HG03025 (cell line): Measurements from ENCODE around the gene HES5.
"Not testable (repeated sequence)": the region's sequence is repeated elsewhere in the genome, so short reads cannot be mapped to it uniquely, and the experiment has no call there.

Experiments used
- ATAC-seq: cut with Tn5 transposase; IDR thresholded peaks from one replicate; pipeline ENCODE4 v1.9.1; 2021; ENCODE audit warnings: mild to moderate bottlenecking, moderate library complexity; ENCODE audit not compliant: unreplicated experiment, low FRiP score

The HES5 gene

GRCh38 chr1:2561898-2562895 lies 32.1 kb upstream of the HES5 start:
- no peak for ATAC-seq

GRCh38 chr1:2561446-2561845 lies 31.4 kb upstream of the HES5 start:
- no peak for ATAC-seq

- ATAC-seq: no peak
Observed at GRCh38 chr1:2560299-2561073, 30.4 kb upstream of the HES5 start.

- ATAC-seq: no peak
Observed at GRCh38 chr1:2559509-2560298, 29.6 kb upstream of the HES5 start.

DNA sequence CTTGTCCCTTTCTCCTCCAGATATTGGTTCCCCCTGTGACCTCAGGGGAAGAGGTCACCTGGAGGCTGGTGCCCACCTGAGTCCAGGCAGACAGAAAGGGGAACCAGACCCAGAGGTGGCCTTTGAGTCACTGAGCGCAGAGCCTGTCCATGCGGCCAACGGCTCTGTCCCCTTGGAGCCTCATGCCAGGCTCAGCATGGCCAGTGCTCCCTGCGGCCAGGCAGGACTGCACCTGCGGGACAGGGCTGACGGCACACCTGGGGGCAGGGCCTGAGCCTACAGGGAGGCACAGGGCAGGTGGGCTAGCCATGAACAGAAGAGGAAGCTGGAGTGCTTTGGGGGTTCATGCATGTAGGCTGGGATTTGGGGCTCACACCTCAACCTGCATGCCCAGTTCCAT lies 28.8 kb upstream of the HES5 start:
- no peak for ATAC-seq

DNA sequence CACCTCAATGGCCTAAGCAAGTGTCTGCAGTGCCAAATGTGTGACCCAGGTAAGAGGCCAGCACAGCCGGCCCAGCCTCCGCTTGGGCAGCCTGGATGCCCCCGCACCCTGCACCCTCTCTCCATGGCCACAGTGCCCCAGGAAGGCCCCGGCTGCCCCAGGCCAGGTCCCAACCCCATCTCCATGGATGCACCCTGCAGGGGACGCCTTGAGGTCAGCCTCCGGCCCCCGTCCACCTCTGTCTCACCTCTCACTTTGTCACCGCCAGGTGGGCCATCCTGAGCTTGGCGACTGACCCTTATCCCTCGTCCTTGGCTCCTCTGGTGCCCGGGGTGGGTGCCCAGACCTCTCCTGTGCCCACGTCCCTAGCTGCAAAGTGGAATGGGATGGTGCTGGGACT lies 28.4 kb upstream of the HES5 start:
- no peak for ATAC-seq

- ATAC-seq: no peak
Observed at GRCh38 chr1:2557482-2558400, 27.7 kb upstream of the HES5 start.

DNA sequence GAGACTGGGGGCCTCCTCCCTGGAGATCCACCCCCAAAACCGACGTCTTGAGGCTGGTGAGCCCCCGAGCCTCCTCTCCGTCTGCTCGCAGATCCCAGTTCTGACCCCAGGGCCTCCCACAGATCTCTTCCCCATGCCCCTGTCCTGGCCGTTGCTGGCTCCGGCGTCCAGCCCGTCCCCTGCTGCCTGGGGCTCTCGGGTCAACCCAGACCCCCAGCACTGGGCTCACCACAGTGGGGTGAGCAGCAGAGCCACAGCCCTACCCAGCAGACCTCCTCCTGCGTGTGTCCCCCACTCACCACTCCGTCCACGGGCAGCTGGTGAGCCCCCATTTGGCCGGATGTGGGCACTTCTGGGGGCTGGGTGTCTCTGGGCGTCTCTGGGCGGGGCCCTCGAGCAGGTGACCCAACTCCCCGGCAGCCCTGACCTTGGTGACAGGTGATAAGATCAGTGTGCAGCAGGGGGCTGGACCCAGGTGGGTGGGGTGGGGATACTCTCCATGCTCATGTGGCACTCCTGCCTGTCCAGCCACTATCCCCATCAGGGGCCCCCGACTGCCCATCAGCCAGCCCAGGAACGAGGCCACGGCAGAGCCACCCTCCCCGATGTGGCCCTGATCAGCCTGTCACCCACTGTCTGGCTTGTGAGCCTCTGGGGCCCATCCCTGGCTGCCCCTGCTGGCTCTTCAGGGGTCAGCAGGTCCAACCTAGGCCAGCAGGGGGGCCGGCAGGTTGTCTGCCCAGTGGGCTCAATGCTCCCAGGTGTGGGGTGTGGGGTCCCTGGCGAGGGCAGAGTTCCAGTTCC lies 26.8 kb upstream of the HES5 start:
- ATAC-seq: peak; percentile 32

GRCh38 chr1:2556277-2556677 lies 26.2 kb upstream of the HES5 start, which contains the start of gene TNFRSF14:
TSS of gene TNFRSF14 (plus strand) at chr1:2556371. CDS start at chr1:2556665, 294 bp downstream.
- ATAC-seq: peak; percentile 46

DNA sequence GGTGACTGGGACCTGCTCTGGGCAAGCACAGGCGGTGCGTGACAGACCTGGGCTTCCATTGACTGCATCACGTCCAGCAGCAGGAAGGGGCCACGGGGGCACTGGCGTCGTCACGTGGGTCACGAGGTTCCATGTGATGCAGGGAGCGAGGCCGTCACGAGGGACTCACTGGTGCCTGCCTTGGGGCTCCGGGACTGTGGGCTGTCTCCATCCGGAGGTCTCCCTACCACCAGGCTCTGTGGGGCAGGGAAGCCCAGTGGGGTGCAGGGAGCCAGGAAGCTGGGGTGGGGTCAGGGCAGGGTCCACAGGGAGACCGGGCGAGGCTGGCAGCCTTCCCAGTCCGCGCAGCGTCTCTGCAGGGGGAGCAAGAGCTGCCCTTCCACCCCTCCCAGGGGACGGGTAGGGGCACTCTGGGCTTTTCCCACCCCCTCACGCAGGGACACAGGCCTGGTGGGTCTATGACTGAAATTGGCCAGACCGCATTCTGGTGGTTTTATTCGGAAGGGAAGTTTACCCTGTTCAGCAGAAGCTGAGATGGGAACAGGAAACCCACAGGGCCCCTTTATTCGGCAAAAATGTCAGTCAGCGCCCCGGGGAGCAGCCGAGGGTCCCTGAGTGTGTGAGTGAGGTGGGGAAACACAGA lies 25.7 kb upstream of the HES5 start:
- peak; percentile 6 for ATAC-seq

- ATAC-seq: no peak
Observed at GRCh38 chr1:2554621-2555387, 24.7 kb upstream of the HES5 start.

GRCh38 chr1:2553871-2554620 lies 24.0 kb upstream of the HES5 start:
- ATAC-seq: no peak

DNA sequence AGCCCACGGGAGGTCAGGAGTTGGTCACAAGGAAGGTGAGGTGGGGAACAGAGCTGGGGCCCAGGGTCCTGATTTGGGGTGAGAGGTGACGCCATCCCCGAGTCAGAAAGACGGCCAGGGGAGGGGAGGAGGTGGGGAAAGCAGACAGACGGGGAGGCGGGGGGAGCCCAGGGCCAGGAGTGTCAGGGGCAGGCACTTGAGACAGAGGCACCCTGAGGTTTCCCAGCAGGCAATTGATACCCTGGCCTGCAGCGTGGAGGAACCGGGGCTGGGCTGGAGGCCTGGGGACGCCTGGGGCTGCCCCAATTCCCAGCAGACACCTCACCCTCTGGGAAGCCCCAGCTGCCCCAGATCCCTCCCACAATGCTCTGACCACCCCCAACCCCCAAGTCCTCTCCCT lies 23.0 kb upstream of the HES5 start:
- ATAC-seq: not testable (repeated sequence)

- no peak for ATAC-seq
Observed at GRCh38 chr1:2552189-2552588, 22.1 kb upstream of the HES5 start.

DNA sequence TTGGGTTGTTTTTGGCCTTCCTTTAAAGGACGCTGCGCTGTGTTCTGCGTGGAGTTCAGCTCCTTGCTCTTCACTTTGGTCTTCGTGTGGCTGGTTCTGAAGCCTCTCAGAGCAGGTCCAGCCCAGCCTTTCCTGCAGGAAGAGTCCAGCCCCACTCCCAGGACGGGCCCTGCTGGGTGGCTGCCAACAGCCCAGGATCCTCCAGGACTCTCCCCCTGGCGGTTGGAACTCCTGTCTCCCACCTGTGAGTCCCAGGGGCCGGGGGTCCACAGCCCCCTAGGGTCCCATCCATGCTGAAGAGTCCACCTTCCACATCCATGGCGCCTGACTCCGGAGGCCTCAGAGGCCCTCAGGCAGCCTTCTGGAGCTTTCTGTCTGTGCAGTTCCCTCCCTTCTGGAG lies 21.5 kb upstream of the HES5 start:
- not testable (repeated sequence) for ATAC-seq

- not testable (repeated sequence) for ATAC-seq
Observed at GRCh38 chr1:2550309-2550861, 20.3 kb upstream of the HES5 start.
